K562 (cell line): Measurements from ENCODE around the gene XPO6. TPM values are rescaled to one million over a fixed set of nuclear protein-coding genes. Genes with fewer than 3 reads are reported as not detected.

Source experiments
- ATAC-seq: fragments of 200-7000 bp; cut with Tn5 transposase; 3 replicates; pipeline ENCODE4 v1.9.1; 2020; ENCODE audit warnings: moderate library complexity
- BruUV-seq: library from RNA; stranded (reverse); fragments of 400-500 nt; replicated peaks from 2 replicates; lab custom pipeline; 2021; lab: Mats Ljungman, UMichigan
- CTCF ChIA-PET: fragments of 300-600 bp; formaldehyde crosslinking; extraction: SDS; loops from one replicate; lab custom pipeline; 2021; ENCODE audit warnings: low intra/inter-chr PET ratio; lab: Yijun Ruan, JAX
- POLR2A ChIA-PET: fragments of 300-600, 350-650 bp; sonication (Branson Sonifier 250); formaldehyde crosslinking; extraction: SDS; loops from one replicate; lab custom pipeline; 2021; ENCODE audit warnings: antibody characterized with exemption, inconsistent platforms; lab: Yijun Ruan, JAX
- DNase-seq, 4 experiments: peaks; one replicate each; pipeline versions ENCODE4 v3.0.0 to v3.0.0-alpha.2; 2011 to 2018; ENCODE audit warnings: low spot score in 3 of 4, mixed read lengths in 3 of 4; ENCODE audit errors: extremely low read depth in 1 of 4
- FAIRE-seq: peaks from 2 replicates; lab custom pipeline; 2011; peaks lifted over from hg19 to GRCh38; lab: Jason Lieb, UNC
- H2AFZ ChIP-seq: 2 replicates; pipeline ENCODE4 v1.6.0; 2011; ENCODE audit warnings: low read depth, low read length, control low read depth, inconsistent platforms
- H3K27ac ChIP-seq: fragments of 200-600 bp; 3 replicates; pipeline ENCODE4 v1.8.0; 2011; ENCODE audit warnings: low read depth, mild to moderate bottlenecking, control low read depth, inconsistent platforms, low read length, moderate library complexity, mixed read lengths; ENCODE audit errors: extremely low read depth
- H3K27me3 ChIP-seq, 2 experiments: fragments of 300-600 bp in 1 of 2; 2 replicates in 1 of 2; 3 replicates in 1 of 2; pipeline versions ENCODE4 v1.6.0 to v1.8.0; 2011; ENCODE audit warnings: inconsistent platforms in 2 of 2, low read length in 2 of 2, mild to moderate bottlenecking in 1 of 2, mixed read lengths in 1 of 2, moderate library complexity in 1 of 2; ENCODE audit not compliant: control insufficient read depth in 2 of 2, insufficient read depth in 2 of 2
- H3K36me3 ChIP-seq: fragments of 300-600 bp; 3 replicates; pipeline ENCODE4 v1.8.0; 2011; ENCODE audit warnings: mild to moderate bottlenecking, low read length, inconsistent platforms; ENCODE audit not compliant: control insufficient read depth, insufficient read depth
- H3K4me1 ChIP-seq, 2 experiments: fragments of 200-600 bp in 1 of 2; replicated peaks in 1 of 2; 2 replicates in 1 of 2; 3 replicates in 1 of 2; pipeline versions ENCODE4 v1.5.1 to v1.8.0; 2011; ENCODE audit warnings: inconsistent platforms in 2 of 2, low read length in 2 of 2, mild to moderate bottlenecking in 1 of 2, mixed read lengths in 1 of 2, moderate library complexity in 1 of 2; ENCODE audit not compliant: control insufficient read depth in 2 of 2, insufficient read depth in 2 of 2
- H3K4me2 ChIP-seq: 2 replicates; pipeline ENCODE4 v1.6.1; 2011; ENCODE audit warnings: low read length, control low read depth, inconsistent platforms, mixed read lengths; ENCODE audit not compliant: insufficient read depth
- H3K4me3 ChIP-seq: fragments of 200-600 bp; sonication (generic), shearing (Covaris generic); 2 replicates; pipeline ENCODE4 v1.5.1; 2016; ENCODE audit warnings: control low read depth, inconsistent platforms
- H3K79me2 ChIP-seq: fragments of 200-600 bp; 3 replicates; pipeline ENCODE4 v1.8.0; 2011; ENCODE audit warnings: low read length, inconsistent platforms; ENCODE audit not compliant: control insufficient read depth, insufficient read depth
- H3K9ac ChIP-seq, 2 experiments: 2 replicates each; pipeline versions ENCODE4 v1.6.0 to v1.6.1; 2011; ENCODE audit warnings: low read depth in 2 of 2, low read length in 2 of 2, control low read depth in 1 of 2, inconsistent platforms in 1 of 2, mild to moderate bottlenecking in 1 of 2, mixed read lengths in 1 of 2; ENCODE audit not compliant: insufficient read depth in 1 of 2
- H3K9me1 ChIP-seq: one replicate; pipeline ENCODE4 v1.6.0; 2011; ENCODE audit warnings: inconsistent platforms, mild to moderate bottlenecking, low read length, moderate library complexity; ENCODE audit not compliant: control insufficient read depth, insufficient read depth
- H3K9me3 ChIP-seq: replicated peaks from 2 replicates; pipeline ENCODE4 v1.5.1; 2011; ENCODE audit warnings: low read depth, low read length, inconsistent platforms; ENCODE audit not compliant: control insufficient read depth, insufficient read depth
- H4K20me1 ChIP-seq: replicated peaks from 2 replicates; pipeline ENCODE4 v1.6.1; 2011; ENCODE audit warnings: low read length, inconsistent platforms, mixed read lengths; ENCODE audit not compliant: control insufficient read depth, insufficient read depth
- PHF21A ChIP-seq: fragments of 450-650 bp; IDR thresholded peaks from 2 replicates; pipeline ENCODE4 v1.6.1; 2017; ENCODE audit warnings: low read depth, borderline replicate concordance
- PRMT5 ChIP-seq: sonication (generic); formaldehyde crosslinking; IDR thresholded peaks from 2 replicates; pipeline ENCODE4 v1.5.0; 2020; ENCODE audit warnings: missing genetic modification reagents
- RBM25 ChIP-seq: fragments of 200-400 bp; formaldehyde crosslinking; IDR thresholded peaks from 2 replicates; pipeline ENCODE4 v1.6.1; 2018; ENCODE audit warnings: low read length, low read depth, moderate library complexity; ENCODE audit not compliant: severe bottlenecking
- TRIM28 ChIP-seq: fragments of 450-650 bp; IDR thresholded peaks from 2 replicates; pipeline ENCODE4 v1.6.1; 2017
- ZFP36 ChIP-seq: fragments of 150-350 bp; IDR thresholded peaks from 2 replicates; pipeline ENCODE4 v1.6.1; 2018; ENCODE audit warnings: low read length, low read depth; ENCODE audit not compliant: partially characterized antibody
- ZNF407 ChIP-seq: fragments of 450-650 bp; IDR thresholded peaks from 2 replicates; pipeline ENCODE4 v1.6.1; 2016; ENCODE audit warnings: low read depth
- WGBS: fragments of 100-300 bp; shearing (Covaris generic); methylation state at CpG from one replicate; pipeline ENCODE4 v1.1.6; 2016; ENCODE audit warnings: low coverage, mixed read lengths; ENCODE audit not compliant: insufficient coverage; ENCODE audit errors: missing lambda C conversion rate; 5-methylcytosine and 5-hydroxymethylcytosine counted together
- in situ Hi-C: fragments of 300-500 bp; cut with MboI; formaldehyde crosslinking; loops from 4 replicates; pipeline ENCODE4 v1.15.0; 2018; ENCODE audit warnings: inconsistent platforms, mixed read lengths
- intact Hi-C: fragments of 100-400 bp; cut with micrococcal nuclease; formaldehyde crosslinking; loops from 2 replicates; pipeline ENCODE4 v1.14.2; 2022
- polyA plus RNA-seq, 8 experiments: library from polyadenylated mRNA; depleted of rRNA in 4 of 8; stranded (reverse) in 5 of 8; unstranded in 3 of 8; fragments of >200 nt; fragmentation: Nextera tagmentation in 2 of 8; fragmentation: Illumina TruSeq in 1 of 8; extraction: Ambion mirVana in 2 of 8; extraction: Trizol in 1 of 8; gene quantifications; 2 replicates each; pipeline versions ENCODE4 v1.2.1 to v1.2.3, GENCODE V29; 2011 to 2014; ENCODE audit warnings: inconsistent platforms in 1 of 8, missing spikeins in 1 of 8
- total RNA-seq, 7 experiments: library from RNA; depleted of rRNA in 6 of 7; stranded (reverse); fragments of >200 nt in 6 of 7; fragmentation: Illumina TruSeq in 2 of 7; extraction: Trizol in 2 of 7; gene quantifications; 2 replicates each; pipeline versions ENCODE4 v1.2.1 to v1.2.3, GENCODE V29; 2011 to 2021; ENCODE audit warnings: low replicate concordance in 1 of 7

Gene XPO6
- total and polyA plus RNA-seq, 9 of the 15 experiments (the other 6 are each of a cell fraction or from before 2014, with no cell fraction given) = 11.2 to 196 (median 119) TPM

- Histone ChIP-seq H3K4me1 (peaks cover 9 to 54% of the 10 kb centered on the region in 2 experiments), H4K20me1 (peaks cover 41% of the 10 kb centered on the region), H3K27ac (no peak overlapping the region), H3K27me3 (no peaks in the 10 kb centered on the region), H3K9me3 (no peaks in the 10 kb centered on the region), H3K79me2 (peaks cover 99% of the 10 kb centered on the region), H3K4me2 (no peak overlapping the region), H3K9ac (no peak overlapping the region), H3K9me1 (peaks cover 9% of the 10 kb centered on the region), H3K36me3 (peaks cover 65% of the 10 kb centered on the region), H3K4me3 (no peak overlapping the region), H2AFZ (no peak overlapping the region)
- 57% methylated on average over 2 of the region's 2 CpGs for WGBS
- POLR2A ChIA-PET = interaction anchor here (1.3 kb wide), 1 partner anchor 17 kb away, joined by 4 read pairs; no protein-coding TSS in a partner anchor
- no peak for ATAC-seq
- CTCF ChIA-PET = no interaction called here
- FAIRE-seq = no peak
- intact Hi-C loops (no loop called here), in situ Hi-C loops (no loop called here)
- BruUV-seq = no TSS peak
- DNase-seq = no peak
- TF ChIP-seq ZNF407 = peak; percentile 55; the same call in 1 of the 2 replicates
- 0 out of 2 replicates have a peak, but pooled peaks have one; percentile 26 for TF ChIP-seq TRIM28
- TF ChIP-seq PHF21A = no peak
- peak; percentile 87 for TF ChIP-seq ZFP36
- peak; percentile 95 for TF ChIP-seq RBM25
- TF ChIP-seq PRMT5 (CRISPR knock-in tag) = no peak
Measured at GRCh38 chr16:28184625-28185024, 27.1 kb downstream of the XPO6 start.
